ENCODE measurements around the gene ARHGEF11.

DNA sequence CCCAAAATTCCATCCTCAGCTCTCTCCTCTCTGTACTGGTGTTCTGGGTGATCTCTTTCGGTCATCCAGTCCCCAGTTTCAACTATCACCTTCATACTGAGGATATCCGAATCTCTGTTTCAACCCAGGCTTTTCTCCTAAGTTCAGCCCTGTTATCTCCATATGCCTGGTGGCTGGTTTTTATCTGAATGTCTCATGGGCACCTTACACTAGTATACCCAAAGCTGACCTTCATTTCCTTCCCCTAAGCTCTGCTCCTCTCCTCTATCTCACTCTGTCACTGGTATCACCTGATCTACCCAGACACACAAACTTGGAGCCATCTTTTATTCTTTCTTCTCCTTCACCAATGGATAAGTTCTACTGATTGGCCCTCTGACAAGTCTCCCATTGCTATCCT lies 72.1 kb downstream of the ARHGEF11 start:
- TF ChIP-seq, protein P1, sequence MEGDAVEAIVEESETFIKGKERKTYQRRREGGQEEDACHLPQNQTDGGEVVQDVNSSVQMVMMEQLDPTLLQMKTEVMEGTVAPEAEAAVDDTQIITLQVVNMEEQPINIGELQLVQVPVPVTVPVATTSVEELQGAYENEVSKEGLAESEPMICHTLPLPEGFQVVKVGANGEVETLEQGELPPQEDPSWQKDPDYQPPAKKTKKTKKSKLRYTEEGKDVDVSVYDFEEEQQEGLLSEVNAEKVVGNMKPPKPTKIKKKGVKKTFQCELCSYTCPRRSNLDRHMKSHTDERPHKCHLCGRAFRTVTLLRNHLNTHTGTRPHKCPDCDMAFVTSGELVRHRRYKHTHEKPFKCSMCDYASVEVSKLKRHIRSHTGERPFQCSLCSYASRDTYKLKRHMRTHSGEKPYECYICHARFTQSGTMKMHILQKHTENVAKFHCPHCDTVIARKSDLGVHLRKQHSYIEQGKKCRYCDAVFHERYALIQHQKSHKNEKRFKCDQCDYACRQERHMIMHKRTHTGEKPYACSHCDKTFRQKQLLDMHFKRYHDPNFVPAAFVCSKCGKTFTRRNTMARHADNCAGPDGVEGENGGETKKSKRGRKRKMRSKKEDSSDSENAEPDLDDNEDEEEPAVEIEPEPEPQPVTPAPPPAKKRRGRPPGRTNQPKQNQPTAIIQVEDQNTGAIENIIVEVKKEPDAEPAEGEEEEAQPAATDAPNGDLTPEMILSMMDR (conservative IDR thresholded peaks at IDR 0.05; ENCODE audit: low read depth, low read length): no peak
- TF ChIP-seq EZH2 (IDR thresholded peaks at IDR 0.05; ENCODE audit: borderline replicate concordance, low read depth, low read length, poor library complexity, severe bottlenecking): no peak
